Fibroblast of lung (primary cell): ENCODE measurements around the gene EFNB1.

Experiments
- CTCF ChIP-seq, 2 donors: IDR thresholded peaks in 1 of 2; conservative IDR thresholded peaks in 1 of 2; 1 replicate in 1 of 2; 2 replicates in 1 of 2; pipeline ENCODE4 v1.5.1; 2011 to 2012; ENCODE audit warnings: low read length in 2 of 2, control low read depth in 1 of 2, inconsistent platforms in 1 of 2, low read depth in 1 of 2, mild to moderate bottlenecking in 1 of 2
- EZH2 ChIP-seq: IDR thresholded peaks from 2 replicates; pipeline ENCODE4 v1.5.1; 2012; ENCODE audit warnings: low read length, control low read depth, mild to moderate bottlenecking; ENCODE audit errors: missing control alignments

- TF ChIP-seq CTCF (conservative IDR thresholded peaks at IDR 0.05 in 1 of 2, IDR thresholded peaks at IDR 0.05 in 1 of 2; ENCODE audit: low read depth in 1 of 2, low read length in 2 of 2) (no peak), EZH2 (no peak)
Measured at GRCh38 chrX:68834371-68835103, 5.7 kb downstream of the EFNB1 start.
